Transverse colon (tissue), 4 donors: Measurements from ENCODE around the gene HSPB7. TPM values are rescaled to one million over a fixed set of nuclear protein-coding genes. Genes with fewer than 3 reads are reported as not detected.
"Not testable (repeated sequence)": the region's sequence is repeated elsewhere in the genome, so short reads cannot be mapped to it uniquely, and the experiment has no call there.

Source experiments
- DNase-seq: peaks from one replicate; pipeline ENCODE4 v3.0.0-alpha.2; 2019
- H3K27ac ChIP-seq, 4 donors: fragments of 200-600 bp; sonication (generic); 2 replicates each; pipeline ENCODE4 v1.5.1; 2016 to 2018; ENCODE audit warnings: inconsistent platforms in 4 of 4
- H3K27me3 ChIP-seq: fragments of 200-600 bp; sonication (generic); 2 replicates; pipeline ENCODE4 v1.5.1; 2017; ENCODE audit warnings: inconsistent platforms
- H3K36me3 ChIP-seq, 4 donors: fragments of 200-600 bp; sonication (generic); 2 replicates each; pipeline ENCODE4 v1.5.1; 2017 to 2019; ENCODE audit warnings: inconsistent platforms in 4 of 4
- H3K4me1 ChIP-seq, 4 donors: fragments of 200-600 bp; sonication (generic); 2 replicates each; pipeline ENCODE4 v1.5.1; 2017 to 2020; ENCODE audit warnings: inconsistent platforms in 4 of 4
- H3K4me3 ChIP-seq, 4 donors: fragments of 200-600 bp; sonication (generic); 1 replicate in 1 of 4; 2 replicates in 3 of 4; pipeline versions ENCODE4 v1.5.1 to v1.6.1; 2017 to 2019; ENCODE audit warnings: inconsistent platforms in 4 of 4
- H3K9me3 ChIP-seq, 2 donors: fragments of 200-600 bp; sonication (generic); 2 replicates each; pipeline ENCODE4 v1.5.1; 2017 to 2019; ENCODE audit warnings: inconsistent platforms in 2 of 2
- CTCF ChIP-seq, 5 experiments: fragments of 200-600 bp in 3 of 5; fragments of 450-650 bp in 2 of 5; sonication (generic) in 3 of 5; IDR thresholded peaks; 1 replicate in 2 of 5; 2 replicates in 3 of 5; pipeline ENCODE4 v1.5.1; 2016 to 2017; ENCODE audit warnings: antibody characterized with exemption in 5 of 5, inconsistent platforms in 3 of 5, mild to moderate bottlenecking in 2 of 5, moderate library complexity in 1 of 5
- EP300 ChIP-seq: sonication (generic); formaldehyde crosslinking; IDR thresholded peaks from one replicate; pipeline ENCODE4 v1.6.1; 2017; ENCODE audit warnings: antibody characterized with exemption, low read depth
- POLR2A ChIP-seq: fragments of 450-650 bp; IDR thresholded peaks from one replicate; pipeline ENCODE4 v1.6.1; 2016; ENCODE audit warnings: antibody characterized with exemption, mild to moderate bottlenecking, moderate library complexity
- POLR2AphosphoS5 ChIP-seq, 3 donors: sonication (generic); formaldehyde crosslinking; IDR thresholded peaks; one replicate each; pipeline ENCODE4 v1.6.1; 2016; ENCODE audit warnings: antibody characterized with exemption in 3 of 3
- WGBS, 2 donors: methylation state at CpG; one replicate each; pipeline ENCODE4 v1.1.5; 2018; ENCODE audit warnings: low coverage in 1 of 2; 5-methylcytosine and 5-hydroxymethylcytosine counted together
- in situ Hi-C, 4 donors: fragments of 200-750 bp; cut with MboI; loops; one replicate each; pipeline versions ENCODE4 v1.15.0 to v1.15.1; 2017; ENCODE audit warnings: low sequenced_read_pairs in 3 of 4, low pct_ligation_motif_present in 1 of 4, low pct_unique_long_range_greater_than_20kb in 1 of 4
- intact Hi-C: fragments of 100-400 bp; cut with DNase I; formaldehyde crosslinking; loops from one replicate; pipeline ENCODE4 v1.15.1; 2023; ENCODE audit warnings: low total_unique reads
- total RNA-seq, 4 donors: library from RNA; depleted of rRNA; stranded (reverse); fragments of >200 nt; gene quantifications; one replicate each; pipeline ENCODE4 v1.1.0, GENCODE V29; 2016

The HSPB7 gene
- total RNA-seq, 4 donors from 2014 or later = 6.0 to 63.1 (median 9.2) TPM

GRCh38 chr1:16023050-16023653 is 5.3 kb upstream of the HSPB7 start:
- Histone ChIP-seq H3K4me1 (peaks cover 15 to 27% (median 24%) of the 10 kb centered on the region in 4 donors), H3K27ac (no peak overlapping the region), H3K36me3 (no peaks in the 10 kb centered on the region), H3K27me3 (peaks cover 17% of the 10 kb centered on the region), H3K9me3 (no peaks in the 10 kb centered on the region), H3K4me3 (no peak overlapping the region)
- 60% methylated on average over 7 of the region's 7 CpGs; no CpG with 5 or more reads in 1 of the 2 donors for WGBS, 2 donors
- DNase-seq = no peak
- intact Hi-C loops (no loop called here), in situ Hi-C loops (no loop called here)
- TF ChIP-seq CTCF (IDR thresholded peaks at IDR 0.05) (no peak), EP300 (no peak), POLR2A (no peak), POLR2AphosphoS5 (IDR thresholded peaks at IDR 0.05) (no peak)

GRCh38 chr1:16022393-16022792 is 4.5 kb upstream of the HSPB7 start:
- Histone ChIP-seq H3K4me3 (no peak overlapping the region), H3K27ac (no peak overlapping the region), H3K9me3 (no peaks in the 10 kb centered on the region), H3K27me3 (peaks cover 12% of the 10 kb centered on the region), H3K36me3 (no peaks in the 10 kb centered on the region), H3K4me1 (peaks cover 16 to 28% (median 25%) of the 10 kb centered on the region in 4 donors)
- intact Hi-C loops (no loop called here), in situ Hi-C loops (no loop called here)
- TF ChIP-seq EP300 (no peak), CTCF (IDR thresholded peaks at IDR 0.05) (no peak), POLR2A (no peak), POLR2AphosphoS5 (IDR thresholded peaks at IDR 0.05) (no peak)
- 80% methylated on average over 9 of the region's 11 CpGs; no CpG with 5 or more reads in 1 of the 2 donors for WGBS, 2 donors
- no peak for DNase-seq

- Histone ChIP-seq H3K4me3 (no peak within 1 kb of the TSS), H3K27me3 (peaks cover 5% of the 10 kb centered on the region), H3K4me1 (peaks cover 8 to 21% (median 18%) of the 10 kb centered on the region in 4 donors), H3K36me3 (no peaks in the 10 kb centered on the region), H3K27ac (peak within 1 kb of the TSS in 2 of 4 donors; percentile 14 to 32), H3K9me3 (no peaks in the 10 kb centered on the region)
- TF ChIP-seq EP300 (no peak), POLR2A (no peak)
- intact Hi-C loops (no loop called here), in situ Hi-C loops (no loop called here)
- 39% methylated on average over 6 of the region's 6 CpGs; no CpG with 5 or more reads in 1 of the 2 donors for WGBS, 2 donors
- no peak for DNase-seq
Observed at GRCh38 chr1:16021681-16022080, 3.8 kb upstream of the HSPB7 start, which contains the start of gene CLCNKA. CLCNKA (plus strand) TSS chr1:16022036; CDS start chr1:16022620, 584 bp downstream.

GRCh38 chr1:16020878-16021277 is 3.0 kb upstream of the HSPB7 start:
- WGBS, 2 donors = 78% methylated on average over 6 of the region's 9 CpGs; no CpG with 5 or more reads in 1 of the 2 donors
- H3K36me3 ChIP-seq, H3K4me3 ChIP-seq, H3K9me3 ChIP-seq, in situ Hi-C loops, H3K27me3 ChIP-seq, intact Hi-C loops, DNase-seq: not testable (repeated sequence)
- H3K4me1 ChIP-seq = peaks cover 8 to 20% (median 16%) of the 10 kb centered on the region in 4 donors
- peak overlapping the region in 2 of 4 donors; percentile 90 to 92 for H3K27ac ChIP-seq

- no peaks in the 10 kb centered on the region for H3K9me3 ChIP-seq
- WGBS, 2 donors = 73% methylated on average over 6 of the region's 6 CpGs; no CpG with 5 or more reads in 1 of the 2 donors
- H3K27me3 ChIP-seq = no peaks in the 10 kb centered on the region
- intact Hi-C loops = no loop called here
- H3K36me3 ChIP-seq = no peaks in the 10 kb centered on the region
- no peak overlapping the region for H3K4me3 ChIP-seq
- DNase-seq = no peak
- H3K4me1 ChIP-seq = peaks cover 8 to 25% (median 17%) of the 10 kb centered on the region in 4 donors
- peak overlapping the region; percentile 83 to 92 (median 87) for H3K27ac ChIP-seq
- no peak for TF ChIP-seq POLR2AphosphoS5 (IDR thresholded peaks at IDR 0.05)
- in situ Hi-C loops = no loop called here
Observed at GRCh38 chr1:16020325-16020724, 2.5 kb upstream of the HSPB7 start.
